T1000 (cell line): ENCODE measurements around the gene TFIP11.

Experiments used
- DNase-seq: peaks from one replicate; lab custom pipeline; 2025; ENCODE audit warnings: mixed read lengths; lab: John Stamatoyannopoulos, UW

TFIP11 gene

GRCh38 chr22:26512149-26512793 is at the start of gene TFIP11:
TSS of gene TFIP11 (minus strand) at chr22:26512473. CDS start at chr22:26510272, 2,201 bp downstream.
- peak; percentile 71 for DNase-seq

- DNase-seq = no peak
These were observed 49.6 kb upstream of the TFIP11 start for GRCh38 chr22:26561756-26562417.

- no peak for DNase-seq
These were observed 47.8 kb upstream of the TFIP11 start for GRCh38 chr22:26559961-26560575.

- no peak for DNase-seq
These were observed 46.1 kb upstream of the TFIP11 start for GRCh38 chr22:26558248-26558895.

- DNase-seq = no peak
These were observed 44.6 kb upstream of the TFIP11 start for GRCh38 chr22:26556904-26557303.

GRCh38 chr22:26555478-26555877 is 43.2 kb upstream of the TFIP11 start:
- DNase-seq = no peak

GRCh38 chr22:26554956-26555355 is 42.7 kb upstream of the TFIP11 start:
- DNase-seq = no peak

- no peak for DNase-seq
These were observed 40.9 kb upstream of the TFIP11 start for GRCh38 chr22:26553056-26553752.

GRCh38 chr22:26552466-26552865 is 40.2 kb upstream of the TFIP11 start:
- DNase-seq = peak; percentile 8

GRCh38 chr22:26551568-26551967 is 39.3 kb upstream of the TFIP11 start:
- DNase-seq = no peak

GRCh38 chr22:26550498-26551033 is 38.3 kb upstream of the TFIP11 start:
- peak; percentile 69 for DNase-seq

- DNase-seq = no peak
These were observed 37.7 kb upstream of the TFIP11 start for GRCh38 chr22:26549902-26550497.

GRCh38 chr22:26548984-26549383 is 36.7 kb upstream of the TFIP11 start:
- no peak for DNase-seq

- DNase-seq = no peak
These were observed 36.0 kb upstream of the TFIP11 start for GRCh38 chr22:26548303-26548702.

GRCh38 chr22:26547837-26548236 is 35.6 kb upstream of the TFIP11 start:
- no peak for DNase-seq

- DNase-seq = no peak
These were observed 35.2 kb upstream of the TFIP11 start for GRCh38 chr22:26547426-26547825.

- no peak for DNase-seq
These were observed 34.0 kb upstream of the TFIP11 start for GRCh38 chr22:26546282-26546681.

GRCh38 chr22:26545827-26546226 is 33.6 kb upstream of the TFIP11 start:
- no peak for DNase-seq

- no peak for DNase-seq
These were observed 33.1 kb upstream of the TFIP11 start for GRCh38 chr22:26545385-26545784.

GRCh38 chr22:26544489-26544888 is 32.2 kb upstream of the TFIP11 start:
- no peak for DNase-seq

GRCh38 chr22:26542831-26543230 is 30.6 kb upstream of the TFIP11 start:
- DNase-seq = no peak
